Panc1 (cell line): ENCODE measurements around the gene DHDH. TPM values are rescaled to one million over a fixed set of nuclear protein-coding genes. Genes with fewer than 3 reads are reported as not detected.

Experiments
- ATAC-seq: fragments of 200-7000 bp; cut with Tn5 transposase; 2 replicates; pipeline ENCODE4 v1.9.1; 2020; ENCODE audit warnings: mild to moderate bottlenecking, moderate library complexity
- Bru-seq: library from RNA; stranded (reverse); fragments of 400-500 nt; gene quantifications from one replicate; lab custom pipeline; 2021; lab: Mats Ljungman, UMichigan
- BruChase-seq, 2 experiments: library from RNA; stranded (reverse); fragments of 400-500 nt; gene quantifications; one replicate each; lab custom pipeline; 2021; lab: Mats Ljungman, UMichigan
- BruUV-seq: library from RNA; stranded (reverse); fragments of 400-500 nt; replicated peaks from 2 replicates; lab custom pipeline; 2021; lab: Mats Ljungman, UMichigan
- CTCF ChIA-PET: fragments of 300-600 bp; sonication (Branson Sonifier 250); formaldehyde crosslinking; loops from one replicate; lab custom pipeline; 2022; ENCODE audit warnings: antibody characterized with exemption; lab: Charles Lee
- POLR2A ChIA-PET: fragments of 300-600 bp; sonication (Branson Sonifier 250); formaldehyde crosslinking; loops from one replicate; lab custom pipeline; 2022; ENCODE audit warnings: antibody characterized with exemption; lab: Charles Lee
- DNase-seq: peaks from one replicate; pipeline ENCODE4 v3.0.0-alpha.2; 2010; ENCODE audit warnings: low read depth, low spot score
- H3K27ac ChIP-seq: 2 replicates; pipeline ENCODE4 v1.5.1; 2011; ENCODE audit warnings: mild to moderate bottlenecking, low read length, inconsistent platforms
- H3K27me3 ChIP-seq: fragments of 200-500 bp; sonication (Bioruptor generic); 2 replicates; pipeline ENCODE4 v1.6.0; 2014; ENCODE audit warnings: low read length, inconsistent platforms; ENCODE audit not compliant: control insufficient read depth, insufficient read depth
- H3K36me3 ChIP-seq: fragments of 200-500 bp; sonication (Bioruptor generic); 2 replicates; pipeline ENCODE4 v1.5.1; 2014; ENCODE audit warnings: inconsistent platforms, mild to moderate bottlenecking, low read length, moderate library complexity; ENCODE audit not compliant: control insufficient read depth, insufficient read depth
- H3K4me1 ChIP-seq: 2 replicates; pipeline ENCODE4 v1.5.1; 2011; ENCODE audit warnings: inconsistent platforms, mild to moderate bottlenecking, low read length, moderate library complexity; ENCODE audit not compliant: control insufficient read depth, insufficient read depth
- H3K4me3 ChIP-seq, 2 experiments: 2 replicates each; pipeline ENCODE4 v1.5.1; 2011 to 2012; ENCODE audit warnings: low read depth in 2 of 2, low read length in 2 of 2, mild to moderate bottlenecking in 2 of 2, inconsistent platforms in 1 of 2, moderate library complexity in 1 of 2
- H3K9me3 ChIP-seq: fragments of 200-500 bp; sonication (Bioruptor generic); 2 replicates; pipeline ENCODE4 v1.5.1; 2014; ENCODE audit warnings: low read depth, mild to moderate bottlenecking, inconsistent platforms, low read length, moderate library complexity; ENCODE audit not compliant: control insufficient read depth, insufficient read depth
- CTCF ChIP-seq: fragments of 450-650 bp; IDR thresholded peaks from 2 replicates; pipeline ENCODE4 v1.5.1; 2017; ENCODE audit warnings: mild to moderate bottlenecking
- POLR2AphosphoS5 ChIP-seq: IDR thresholded peaks from 2 replicates; pipeline ENCODE4 v1.6.1; 2012; ENCODE audit warnings: mild to moderate bottlenecking, low read depth, low read length, moderate library complexity
- REST ChIP-seq, 2 experiments: IDR thresholded peaks; 2 replicates each; pipeline ENCODE4 v1.6.1; 2011 to 2012; ENCODE audit warnings: low read depth in 2 of 2, control low read depth in 1 of 2, low read length in 1 of 2, mild to moderate bottlenecking in 1 of 2, moderate library complexity in 1 of 2; ENCODE audit not compliant: insufficient read depth in 1 of 2
- SIN3A ChIP-seq: IDR thresholded peaks from 2 replicates; pipeline ENCODE4 v1.6.1; 2012; ENCODE audit warnings: low read depth, mild to moderate bottlenecking, low read length, moderate library complexity, borderline replicate concordance; ENCODE audit not compliant: insufficient read depth
- TCF7L2 ChIP-seq: IDR thresholded peaks from 2 replicates; pipeline ENCODE4 v1.6.1; 2011; ENCODE audit warnings: mild to moderate bottlenecking, low read depth, low read length, inconsistent platforms
- in situ Hi-C: cut with HindIII; loops from 2 replicates; pipeline ENCODE4 v1.10.0; 2016; ENCODE audit warnings: low sequenced_read_pairs, low pct_unique_long_range_greater_than_20kb
- intact Hi-C: fragments of 100-400 bp; cut with micrococcal nuclease; formaldehyde crosslinking; loops from one replicate; pipeline ENCODE4 v1.10.0; 2022; ENCODE audit not compliant: unreplicated experiment
- long read RNA-seq: library from polyadenylated mRNA; unstranded; transcript quantifications from one replicate; pipeline ENCODE4 v2.0.0, GENCODE V29; 2021; ENCODE audit not compliant: unreplicated experiment
- polyA plus RNA-seq: library from polyadenylated mRNA; unstranded; fragments of >200 nt; gene quantifications from one replicate; pipeline ENCODE4 v1.2.1, GENCODE V29; 2012; ENCODE audit warnings: missing spikeins; ENCODE audit not compliant: insufficient read length
- total RNA-seq: library from RNA; stranded (reverse); gene quantifications from one replicate; pipeline ENCODE4 v1.2.1, GENCODE V29; 2021; ENCODE audit not compliant: unreplicated experiment

DHDH gene
- total RNA-seq: 0.85 TPM
- 0.58 TPM for polyA plus RNA-seq
- Bru-seq, nascent RNA: percentile 15 among the genes with signal in this experiment
- BruChase-seq, experiment 1, labeled RNA remaining after a 2-hour chase: percentile 20 among the genes with signal in this experiment
- percentile 23 among the genes with signal in this experiment for BruChase-seq, experiment 2, labeled RNA remaining after a 6-hour chase
- long read RNA-seq: 0 reads

GRCh38 chr19:48933382-48933932 lies at the start of gene DHDH:
DHDH (plus strand) TSS chr19:48933699; CDS start chr19:48933722, 23 bp downstream.
- Histone ChIP-seq H3K27ac (0 out of 2 replicates have a peak within 1 kb of the TSS, but pooled peaks have one; percentile 15), H3K36me3 (no peaks in the 10 kb centered on the region), H3K9me3 (no peaks in the 10 kb centered on the region), H3K27me3 (no peaks in the 10 kb centered on the region), H3K4me3 (peak within 1 kb of the TSS; percentile 48 to 65), H3K4me1 (no peaks in the 10 kb centered on the region)
- intact Hi-C loops: no loop called here
- no TSS peak for BruUV-seq
- CTCF ChIA-PET: interaction anchor here (1.3 kb wide), 1 partner anchor 37 kb away, joined by 6 read pairs; no protein-coding TSS in a partner anchor
- in situ Hi-C loops: no loop called here
- ATAC-seq (peak; percentile 93), DNase-seq (peak; percentile 33)
- POLR2A ChIA-PET: no interaction called here
- TF ChIP-seq CTCF: no peak
- TF ChIP-seq TCF7L2: no peak
- no peak for TF ChIP-seq POLR2AphosphoS5
- TF ChIP-seq SIN3A: no peak
- TF ChIP-seq REST (IDR thresholded peaks at IDR 0.05; ENCODE audit: insufficient read depth in 1 of 2, low read depth in 2 of 2, low read length in 1 of 2): no peak

GRCh38 chr19:48883726-48884125 lies 49.8 kb upstream of the DHDH start:
- Histone ChIP-seq H3K9me3 (no peaks in the 10 kb centered on the region), H3K36me3 (no peaks in the 10 kb centered on the region), H3K4me1 (no peaks in the 10 kb centered on the region; the same call in 1 of the 2 replicates), H3K27ac (no peak overlapping the region), H3K27me3 (no peaks in the 10 kb centered on the region), H3K4me3 (no peak overlapping the region)
- in situ Hi-C loops (no loop called here), intact Hi-C loops (no loop called here)
- no TSS peak for BruUV-seq
- POLR2A ChIA-PET: no interaction called here
- CTCF ChIA-PET: no interaction called here
- DNase-seq: no peak
- no peak for ATAC-seq
- TF ChIP-seq TCF7L2 (no peak), SIN3A (no peak), POLR2AphosphoS5 (no peak), REST (IDR thresholded peaks at IDR 0.05; ENCODE audit: insufficient read depth in 1 of 2, low read depth in 2 of 2, low read length in 1 of 2) (no peak), CTCF (no peak)
